ENCODE results near the gene GRIK3.

Gene GRIK3

GRCh38 chr1:37010011-37010410 lies 24.3 kb downstream of the GRIK3 start:
- DNase-seq, result no peak

GRCh38 chr1:37009521-37009920 lies 24.8 kb downstream of the GRIK3 start:
- no peak for DNase-seq

- no peak for DNase-seq
Observed at GRCh38 chr1:37006132-37006868, 28.0 kb downstream of the GRIK3 start.

GRCh38 chr1:37002898-37003297 lies 31.4 kb downstream of the GRIK3 start:
- no peak for DNase-seq

- DNase-seq, result no peak
Observed at GRCh38 chr1:37001703-37002102, 32.6 kb downstream of the GRIK3 start.

- no peak for DNase-seq
Observed at GRCh38 chr1:36996106-36996505, 38.2 kb downstream of the GRIK3 start.

- DNase-seq, result no peak
Observed at GRCh38 chr1:36994868-36995267, 39.4 kb downstream of the GRIK3 start.

- DNase-seq, result no peak
Observed at GRCh38 chr1:36994294-36994693, 40.0 kb downstream of the GRIK3 start.

GRCh38 chr1:36992139-36992943 lies 42.0 kb downstream of the GRIK3 start:
- no peak for DNase-seq

GRCh38 chr1:36991551-36991950 lies 42.8 kb downstream of the GRIK3 start:
- no peak for DNase-seq

GRCh38 chr1:36990928-36991327 lies 43.4 kb downstream of the GRIK3 start:
- DNase-seq, result no peak

GRCh38 chr1:36989241-36989640 lies 45.1 kb downstream of the GRIK3 start:
- no peak for DNase-seq

GRCh38 chr1:36988741-36989193 lies 45.5 kb downstream of the GRIK3 start:
- DNase-seq, result no peak

GRCh38 chr1:36988321-36988720 lies 46.0 kb downstream of the GRIK3 start:
- DNase-seq, result no peak

- no peak for DNase-seq
Observed at GRCh38 chr1:36987276-36987675, 47.0 kb downstream of the GRIK3 start.

- no peak for DNase-seq
Observed at GRCh38 chr1:36986241-36986985, 47.9 kb downstream of the GRIK3 start.

- no peak for DNase-seq
Observed at GRCh38 chr1:36984675-36985074, 49.6 kb downstream of the GRIK3 start.

- no peak for DNase-seq
Observed at GRCh38 chr1:36984026-36984425, 50.3 kb downstream of the GRIK3 start.

GRCh38 chr1:36982709-36983108 lies 51.6 kb downstream of the GRIK3 start:
- DNase-seq, result no peak

- DNase-seq, result no peak
Observed at GRCh38 chr1:36981771-36982622, 52.3 kb downstream of the GRIK3 start.

GRCh38 chr1:36981126-36981525 lies 53.2 kb downstream of the GRIK3 start:
- no peak for DNase-seq

GRCh38 chr1:36977731-36978406 lies 56.4 kb downstream of the GRIK3 start:
- DNase-seq, result no peak
